Parathyroid adenoma (tissue), 2 donors: ENCODE data around the gene HOXC6.
"Not testable (repeated sequence)": the region's sequence is repeated elsewhere in the genome, so short reads cannot be mapped to it uniquely, and the experiment has no call there.

Experiments used
- H2AFZ ChIP-seq: fragments of 300-600 bp; sonication (generic); one replicate; pipeline ENCODE4 v1.7.0; 2017; ENCODE audit warnings: antibody characterized with exemption, mild to moderate bottlenecking
- H3K27ac ChIP-seq: fragments of 300-600 bp; sonication (generic); one replicate; pipeline ENCODE4 v1.7.0; 2017
- H3K27me3 ChIP-seq: fragments of 300-600 bp; sonication (generic); one replicate; pipeline ENCODE4 v1.7.0; 2017; ENCODE audit warnings: low read length; ENCODE audit not compliant: control insufficient read depth, insufficient read depth
- H3K36me3 ChIP-seq: fragments of 300-600 bp; sonication (generic); one replicate; pipeline ENCODE4 v1.7.0; 2017; ENCODE audit warnings: low read length; ENCODE audit not compliant: control insufficient read depth, insufficient read depth
- H3K4me1 ChIP-seq: fragments of 300-600 bp; sonication (generic); one replicate; pipeline ENCODE4 v1.7.0; 2017; ENCODE audit warnings: control low read depth
- H3K4me2 ChIP-seq: fragments of 300-600 bp; sonication (generic); one replicate; pipeline ENCODE4 v1.7.0; 2017; ENCODE audit warnings: low read length
- H3K4me3 ChIP-seq: fragments of 300-600 bp; sonication (generic); one replicate; pipeline ENCODE4 v1.7.0; 2017; ENCODE audit warnings: low read depth, low read length
- H3K79me2 ChIP-seq: fragments of 300-600 bp; sonication (generic); one replicate; pipeline ENCODE4 v1.7.0; 2017; ENCODE audit warnings: control low read depth
- H3K9ac ChIP-seq: fragments of 300-600 bp; sonication (generic); one replicate; pipeline ENCODE4 v1.7.0; 2017; ENCODE audit warnings: mild to moderate bottlenecking
- H3K9me3 ChIP-seq: fragments of 300-600 bp; sonication (generic); one replicate; pipeline ENCODE4 v1.7.0; 2017; ENCODE audit warnings: low read length; ENCODE audit not compliant: control insufficient read depth
- TF ChIP-seq, protein P1 (sequence below): fragments of 300-600 bp; sonication (generic); IDR thresholded peaks from one replicate; pipeline ENCODE4 v1.7.0; 2017; ENCODE audit warnings: antibody characterized with exemption, mild to moderate bottlenecking
- donor health status: primary hyperparathyroidism.

The HOXC6 gene

DNA sequence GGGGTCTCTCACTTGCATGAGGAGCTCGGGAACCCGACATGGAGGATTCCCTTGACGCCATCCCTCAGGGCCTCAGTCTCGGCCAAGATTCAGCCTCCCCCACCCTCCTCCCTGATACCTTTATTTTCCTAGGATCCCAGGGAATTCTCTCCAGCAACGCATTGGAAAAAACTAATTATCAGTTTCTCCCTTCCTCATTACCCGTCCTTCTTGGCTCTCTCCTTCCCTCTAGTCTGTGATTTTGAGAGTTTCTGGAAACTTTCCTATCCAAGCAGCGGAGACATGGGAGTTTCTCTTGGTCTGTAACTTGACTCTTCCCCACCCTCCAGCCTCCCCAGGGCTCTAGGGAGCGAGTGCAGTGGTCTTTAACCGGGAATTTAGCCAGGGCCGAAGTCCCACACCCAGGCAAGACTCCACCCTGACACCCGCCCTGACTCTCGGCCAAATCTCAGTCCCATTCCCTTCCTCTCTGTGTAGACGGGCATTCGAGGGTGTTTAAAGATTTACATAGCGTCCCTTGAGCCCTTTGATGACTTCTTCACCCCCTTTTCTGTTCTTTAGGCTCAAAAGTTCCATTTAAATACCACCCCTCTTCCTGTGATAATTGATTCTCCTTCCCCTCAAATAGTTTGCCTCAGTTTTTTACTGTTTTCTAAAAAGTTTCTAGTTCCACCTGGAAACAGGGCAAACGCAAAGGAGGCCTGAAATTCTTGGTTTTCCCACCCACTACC, 11.3 kb downstream of the HOXC6 start:
- Histone ChIP-seq H3K79me2 (no peaks in the 10 kb centered on the region), H3K36me3 (no peaks in the 10 kb centered on the region), H3K4me3 (no peak overlapping the region), H3K9me3 (no peaks in the 10 kb centered on the region), H3K4me1 (no peaks in the 10 kb centered on the region), H3K4me2 (no peak overlapping the region), H3K27ac (no peak overlapping the region), H3K27me3 (no peaks in the 10 kb centered on the region), H2AFZ (no peak overlapping the region), H3K9ac (no peak overlapping the region)
- TF ChIP-seq, protein P1, sequence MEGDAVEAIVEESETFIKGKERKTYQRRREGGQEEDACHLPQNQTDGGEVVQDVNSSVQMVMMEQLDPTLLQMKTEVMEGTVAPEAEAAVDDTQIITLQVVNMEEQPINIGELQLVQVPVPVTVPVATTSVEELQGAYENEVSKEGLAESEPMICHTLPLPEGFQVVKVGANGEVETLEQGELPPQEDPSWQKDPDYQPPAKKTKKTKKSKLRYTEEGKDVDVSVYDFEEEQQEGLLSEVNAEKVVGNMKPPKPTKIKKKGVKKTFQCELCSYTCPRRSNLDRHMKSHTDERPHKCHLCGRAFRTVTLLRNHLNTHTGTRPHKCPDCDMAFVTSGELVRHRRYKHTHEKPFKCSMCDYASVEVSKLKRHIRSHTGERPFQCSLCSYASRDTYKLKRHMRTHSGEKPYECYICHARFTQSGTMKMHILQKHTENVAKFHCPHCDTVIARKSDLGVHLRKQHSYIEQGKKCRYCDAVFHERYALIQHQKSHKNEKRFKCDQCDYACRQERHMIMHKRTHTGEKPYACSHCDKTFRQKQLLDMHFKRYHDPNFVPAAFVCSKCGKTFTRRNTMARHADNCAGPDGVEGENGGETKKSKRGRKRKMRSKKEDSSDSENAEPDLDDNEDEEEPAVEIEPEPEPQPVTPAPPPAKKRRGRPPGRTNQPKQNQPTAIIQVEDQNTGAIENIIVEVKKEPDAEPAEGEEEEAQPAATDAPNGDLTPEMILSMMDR: no peak

DNA sequence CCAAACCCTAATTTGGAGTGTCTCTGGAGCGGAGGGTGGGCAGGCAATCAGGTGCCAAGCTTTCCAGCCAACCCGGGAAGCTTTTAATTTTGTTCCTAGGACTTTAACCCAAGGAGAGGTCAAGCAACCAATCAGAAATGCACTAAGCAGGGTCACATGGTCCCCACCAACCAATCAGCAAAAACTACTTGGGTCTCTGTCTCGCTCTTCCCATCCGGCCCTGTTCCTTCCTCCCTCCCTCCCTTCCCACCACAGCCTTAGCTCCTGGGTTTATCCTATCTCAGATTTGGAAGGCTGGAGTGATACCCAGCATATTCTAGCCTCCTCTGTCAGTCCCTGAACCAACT, 11.9 kb downstream of the HOXC6 start:
- H3K27me3 ChIP-seq: peaks cover 4% of the 10 kb centered on the region
- TF ChIP-seq, protein P1: no peak
- no peak overlapping the region for H3K9ac ChIP-seq
- no peak overlapping the region for H2AFZ ChIP-seq
- no peaks in the 10 kb centered on the region for H3K79me2 ChIP-seq
- no peaks in the 10 kb centered on the region for H3K9me3 ChIP-seq
- no peak overlapping the region for H3K4me3 ChIP-seq
- no peaks in the 10 kb centered on the region for H3K4me1 ChIP-seq
- no peaks in the 10 kb centered on the region for H3K36me3 ChIP-seq
- no peak overlapping the region for H3K27ac ChIP-seq
- no peak overlapping the region for H3K4me2 ChIP-seq

DNA sequence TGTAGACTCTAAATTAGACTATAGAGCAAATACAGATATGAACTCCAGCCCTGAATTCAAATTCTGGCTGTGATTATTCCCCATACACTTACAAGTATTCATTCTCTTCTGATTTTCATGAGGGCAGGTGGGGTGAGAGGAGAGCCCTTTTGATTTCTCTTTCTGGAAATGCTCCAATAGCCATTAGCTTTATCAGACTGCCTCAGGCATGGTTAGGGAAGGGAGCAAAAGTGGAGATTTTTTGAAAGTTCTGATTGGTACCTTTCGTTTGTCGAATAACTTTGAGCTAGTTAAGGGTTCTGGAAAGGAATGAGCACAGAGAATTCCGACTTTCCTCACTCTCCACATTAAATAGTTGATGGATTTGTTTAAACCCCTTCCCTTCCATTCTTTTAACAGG, 12.4 kb downstream of the HOXC6 start:
- Histone ChIP-seq H3K9ac (no peak overlapping the region), H3K27ac (no peak overlapping the region), H3K27me3 (peaks cover 6% of the 10 kb centered on the region)

DNA sequence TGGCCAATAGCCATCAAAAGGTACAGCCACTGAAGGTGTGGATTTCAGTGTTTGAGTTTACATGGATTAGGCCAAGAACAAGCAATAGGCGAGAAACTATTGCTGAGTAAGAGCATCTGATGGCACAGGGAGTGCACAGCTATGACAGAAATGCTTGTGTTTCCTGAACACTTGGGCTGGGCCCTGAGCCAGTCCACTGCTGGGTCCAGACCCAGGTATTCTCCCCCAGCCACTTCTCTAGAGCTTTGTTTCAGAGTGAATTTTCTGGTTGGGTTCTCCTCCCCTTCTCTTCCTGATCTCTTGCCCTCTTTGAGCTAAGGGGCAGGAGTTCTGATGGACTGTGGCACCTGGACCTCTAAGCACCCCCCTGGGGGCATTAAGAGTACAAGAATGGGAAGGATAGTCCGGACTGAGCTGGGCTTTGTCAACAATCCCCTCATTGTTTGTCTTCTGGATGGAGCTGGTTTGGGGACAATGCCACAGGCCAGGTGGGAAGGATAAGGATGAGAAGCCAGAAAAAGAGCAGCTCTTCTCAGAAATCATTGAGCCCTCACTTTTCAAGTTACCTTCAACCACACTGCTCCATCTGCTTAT, 13.0 kb downstream of the HOXC6 start:
- H3K36me3 ChIP-seq: no peaks in the 10 kb centered on the region
- H3K9ac ChIP-seq: no peak overlapping the region
- H3K4me3 ChIP-seq: no peak overlapping the region
- H2AFZ ChIP-seq: no peak overlapping the region
- peaks cover 6% of the 10 kb centered on the region for H3K27me3 ChIP-seq
- no peak overlapping the region for H3K27ac ChIP-seq
- no peaks in the 10 kb centered on the region for H3K79me2 ChIP-seq
- no peak overlapping the region for H3K4me2 ChIP-seq
- no peaks in the 10 kb centered on the region for H3K4me1 ChIP-seq
- TF ChIP-seq, protein P1: no peak
- no peaks in the 10 kb centered on the region for H3K9me3 ChIP-seq

More for the DNA sequence above, 12.4 kb downstream of the HOXC6 start:
- H2AFZ ChIP-seq: no peak overlapping the region
- no peaks in the 10 kb centered on the region for H3K4me1 ChIP-seq
- no peaks in the 10 kb centered on the region for H3K9me3 ChIP-seq
- TF ChIP-seq, protein P1: no peak
- H3K4me3 ChIP-seq: no peak overlapping the region
- no peaks in the 10 kb centered on the region for H3K79me2 ChIP-seq
- no peaks in the 10 kb centered on the region for H3K36me3 ChIP-seq
- no peak overlapping the region for H3K4me2 ChIP-seq

DNA sequence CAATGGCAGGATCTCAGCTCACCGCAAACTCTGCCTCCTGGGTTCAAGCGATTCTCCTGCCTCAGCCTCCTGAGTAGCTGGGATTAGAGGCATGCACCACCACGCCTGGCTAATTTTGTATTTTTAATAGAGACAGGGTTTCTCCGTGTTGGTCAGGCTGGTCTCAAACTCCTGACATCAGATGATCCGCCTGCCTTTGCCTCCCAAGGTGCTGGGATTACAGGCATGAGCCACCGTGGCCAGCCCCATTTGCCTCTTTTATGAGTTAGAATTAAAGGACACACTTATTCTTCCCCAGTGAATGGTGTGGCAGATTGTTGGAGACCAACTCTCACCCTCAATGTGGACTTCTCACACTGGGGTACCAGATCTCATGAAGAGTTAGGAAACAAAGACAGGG, 13.8 kb downstream of the HOXC6 start:
- not testable (repeated sequence) for H3K4me1 ChIP-seq

More for the DNA sequence above, 13.8 kb downstream of the HOXC6 start:
- not testable (repeated sequence) for H3K27ac ChIP-seq, H2AFZ ChIP-seq, H3K4me3 ChIP-seq, H3K9ac ChIP-seq, H3K36me3 ChIP-seq, H3K79me2 ChIP-seq, H3K9me3 ChIP-seq, H3K4me2 ChIP-seq
- H3K27me3 ChIP-seq: peaks cover 10% of the 10 kb centered on the region
